ENCODE results near the gene CCNB1IP1. TPM values are rescaled to one million over a fixed set of nuclear protein-coding genes. Genes with fewer than 3 reads are reported as not detected.

The CCNB1IP1 gene
- total RNA-seq, 4 donors from 2014 or later = 39.1 to 58.1 (median 50.4) TPM

- intact Hi-C loops (cut with DNase I; ENCODE audit: low total_unique reads) = loop anchor here (5.0 kb wide), 2 partner anchors 280 to 350 kb away; partner anchors contain the start of gene RNASE4
Observed at GRCh38 chr14:20332431-20332787, 670 bp downstream of the CCNB1IP1 start.

GRCh38 chr14:20331053-20331613 is 1.9 kb downstream of the CCNB1IP1 start:
- no peak for TF ChIP-seq CTCF (IDR thresholded peaks at IDR 0.05)
- TF ChIP-seq POLR2A (IDR thresholded peaks at IDR 0.05) = no peak
- 74 to 79% methylated on average over 2 of the region's 2 CpGs for WGBS, 2 donors
- no peak overlapping the region for H3K4me3 ChIP-seq (ENCODE audit: low read depth, poor library complexity, severe bottlenecking)
- intact Hi-C loops (cut with DNase I; ENCODE audit: low total_unique reads) = loop anchor here (5.0 kb wide), 2 partner anchors 281 to 351 kb away; partner anchors contain the start of gene RNASE4
- no peak for DNase-seq (ENCODE audit: low spot score in 2 of 2)

More at GRCh38 chr14:20332431-20332787, 670 bp downstream of the CCNB1IP1 start:
- DNase-seq (ENCODE audit: low spot score in 2 of 2) = no peak
- 2 to 4% methylated on average over 4 of the region's 4 CpGs for WGBS, 2 donors
- H3K4me3 ChIP-seq (ENCODE audit: low read depth, poor library complexity, severe bottlenecking) = peak overlapping the region; percentile 48
- TF ChIP-seq POLR2A (IDR thresholded peaks at IDR 0.05) (no peak), CTCF (IDR thresholded peaks at IDR 0.05) (no peak)

- intact Hi-C loops (cut with DNase I; ENCODE audit: low total_unique reads) = no loop called here
- no peak overlapping the region for H3K4me3 ChIP-seq (ENCODE audit: low read depth, poor library complexity, severe bottlenecking)
- no peak for TF ChIP-seq POLR2A (IDR thresholded peaks at IDR 0.05)
- 67 to 95% methylated on average over 2 of the region's 2 CpGs for WGBS, 2 donors
- DNase-seq (ENCODE audit: low spot score in 2 of 2) = no peak
Observed at GRCh38 chr14:20329355-20329754, 3.7 kb downstream of the CCNB1IP1 start.

GRCh38 chr14:20328705-20329104 is 4.4 kb downstream of the CCNB1IP1 start:
- TF ChIP-seq CTCF (IDR thresholded peaks at IDR 0.05) (no peak), POLR2A (IDR thresholded peaks at IDR 0.05) (no peak)
- intact Hi-C loops (cut with DNase I; ENCODE audit: low total_unique reads) = no loop called here
- no peak for DNase-seq (ENCODE audit: low spot score in 2 of 2)
- H3K4me3 ChIP-seq (ENCODE audit: low read depth, poor library complexity, severe bottlenecking) = no peak overlapping the region
- 34 to 39% methylated on average over 2 of the region's 2 CpGs for WGBS, 2 donors

- intact Hi-C loops (cut with DNase I; ENCODE audit: low total_unique reads) = no loop called here
- TF ChIP-seq CTCF (IDR thresholded peaks at IDR 0.05) (peak in 1 of 3 donors; percentile 40), POLR2A (IDR thresholded peaks at IDR 0.05) (no peak)
- DNase-seq (ENCODE audit: low spot score in 2 of 2) = no peak
- no peak overlapping the region for H3K4me3 ChIP-seq (ENCODE audit: low read depth, poor library complexity, severe bottlenecking)
- WGBS, 2 donors = 44% methylated on average over 8 of the region's 8 CpGs
Observed at GRCh38 chr14:20327005-20327869, 5.8 kb downstream of the CCNB1IP1 start.

- TF ChIP-seq POLR2A (IDR thresholded peaks at IDR 0.05) = no peak
- no peak for TF ChIP-seq CTCF (IDR thresholded peaks at IDR 0.05)
- intact Hi-C loops (cut with DNase I; ENCODE audit: low total_unique reads) = no loop called here
- no peak overlapping the region for H3K4me3 ChIP-seq (ENCODE audit: low read depth, poor library complexity, severe bottlenecking)
- 96 to 97% methylated on average over 16 of the region's 16 CpGs for WGBS, 2 donors
- DNase-seq (ENCODE audit: low spot score in 2 of 2) = no peak
Observed at GRCh38 chr14:20317720-20318119, 15.4 kb downstream of the CCNB1IP1 start.

Data from lower leg skin (tissue), 4 donors.